PC-3 (cell line): ENCODE data around the gene TBX3. TPM values are rescaled to one million over a fixed set of nuclear protein-coding genes. Genes with fewer than 3 reads are reported as not detected.
"Not testable (repeated sequence)": the region's sequence is repeated elsewhere in the genome, so short reads cannot be mapped to it uniquely, and the experiment has no call there.

Source experiments
- ATAC-seq: fragments of 200-7000 bp; cut with Tn5 transposase; 2 replicates; pipeline ENCODE4 v1.9.1; 2020; ENCODE audit warnings: mild to moderate bottlenecking, moderate library complexity
- BruUV-seq: library from RNA; stranded (reverse); fragments of 400-500 nt; replicated peaks from 2 replicates; lab custom pipeline; 2021; lab: Mats Ljungman, UMichigan
- CTCF ChIA-PET: fragments of 300-600 bp; sonication (Branson Sonifier 250); formaldehyde crosslinking; loops from one replicate; lab custom pipeline; 2022; ENCODE audit warnings: antibody characterized with exemption; lab: Charles Lee
- POLR2A ChIA-PET: fragments of 300-600 bp; sonication (Branson Sonifier 250); formaldehyde crosslinking; loops from one replicate; lab custom pipeline; 2022; ENCODE audit warnings: antibody characterized with exemption; ENCODE audit not compliant: unreplicated experiment; lab: Charles Lee
- DNase-seq: peaks from one replicate; pipeline ENCODE4 v3.0.0-alpha.2; 2015
- H2AFZ ChIP-seq: fragments of 300-600 bp; sonication (generic); 2 replicates; pipeline ENCODE4 v1.6.0; 2016; ENCODE audit warnings: antibody characterized with exemption, low read length
- H3F3A ChIP-seq: fragments of 300-600 bp; sonication (generic); one replicate; pipeline ENCODE4 v1.6.0; 2017; ENCODE audit warnings: antibody characterized with exemption, low read length, control low read depth, mild to moderate bottlenecking; ENCODE audit not compliant: unreplicated experiment
- H3K27ac ChIP-seq: fragments of 300-600 bp; sonication (generic); 2 replicates; pipeline ENCODE4 v1.5.1; 2016; ENCODE audit warnings: mild to moderate bottlenecking, low read length
- H3K27me3 ChIP-seq: fragments of 300-600 bp; sonication (generic); 2 replicates; pipeline ENCODE4 v1.6.1; 2016; ENCODE audit warnings: low read length, mixed read lengths
- H3K36me3 ChIP-seq: fragments of 300-600 bp; sonication (generic); 2 replicates; pipeline ENCODE4 v1.6.1; 2016; ENCODE audit warnings: low read depth, mixed run types, low read length, mixed read lengths
- H3K4me1 ChIP-seq: fragments of 300-600 bp; sonication (generic); 2 replicates; pipeline ENCODE4 v1.5.1; 2016; ENCODE audit warnings: low read length; ENCODE audit not compliant: insufficient read depth
- H3K4me2 ChIP-seq: fragments of 300-600 bp; sonication (generic); 2 replicates; pipeline ENCODE4 v1.6.0; 2016; ENCODE audit warnings: low read length
- H3K4me3 ChIP-seq: fragments of 300-600 bp; sonication (generic); 2 replicates; pipeline ENCODE4 v1.5.1; 2016; ENCODE audit warnings: mild to moderate bottlenecking, low read length, mixed read lengths
- H3K79me2 ChIP-seq: fragments of 300-600 bp; sonication (generic); 2 replicates; pipeline ENCODE4 v1.6.1; 2017; ENCODE audit warnings: low read length, mixed read lengths
- H3K9ac ChIP-seq: fragments of 300-600 bp; sonication (generic); 2 replicates; pipeline ENCODE4 v1.6.0; 2016; ENCODE audit warnings: mild to moderate bottlenecking, low read length
- H3K9me2 ChIP-seq: fragments of 300-600 bp; sonication (generic); replicated peaks from 2 replicates; pipeline ENCODE4 v1.6.1; 2016; ENCODE audit warnings: mixed run types, low read length, mixed read lengths
- H3K9me3 ChIP-seq: fragments of 300-600 bp; sonication (generic); 2 replicates; pipeline ENCODE4 v1.6.1; 2016; ENCODE audit warnings: low read length, mixed read lengths
- H4K20me1 ChIP-seq: fragments of 300-600 bp; sonication (generic); 2 replicates; pipeline ENCODE4 v1.6.1; 2016; ENCODE audit warnings: low read length, mixed read lengths
- CTCF ChIP-seq: fragments of 300-600 bp; sonication (generic); conservative IDR thresholded peaks from 2 replicates; pipeline ENCODE4 v1.5.1; 2017; ENCODE audit warnings: antibody characterized with exemption, low read depth, mild to moderate bottlenecking, low read length
- EZH2 ChIP-seq: fragments of 300-600 bp; sonication (generic); IDR thresholded peaks from one replicate; pipeline ENCODE4 v1.6.1; 2017; ENCODE audit warnings: antibody characterized with exemption, mild to moderate bottlenecking, low read length; ENCODE audit not compliant: unreplicated experiment
- EZH2phosphoT487 ChIP-seq: fragments of 300-600 bp; sonication (generic); IDR thresholded peaks from 2 replicates; pipeline ENCODE4 v1.6.1; 2018; ENCODE audit warnings: mild to moderate bottlenecking, antibody characterized with exemption, low read length, borderline replicate concordance
- intact Hi-C: fragments of 100-400 bp; cut with micrococcal nuclease; formaldehyde crosslinking; loops from 2 replicates; pipeline ENCODE4 v1.9.0; 2023
- total RNA-seq: library from RNA; depleted of rRNA; stranded (reverse); fragments of >200 nt; gene quantifications from 2 replicates; pipeline ENCODE4 v1.2.3, GENCODE V29; 2014

The TBX3 gene
- total RNA-seq, 1 experiment from 2014 or later, result 89.4 TPM

GRCh38 chr12:114729731-114730130 is 45.8 kb upstream of the TBX3 start:
- CTCF ChIA-PET, result no interaction called here
- H2AFZ ChIP-seq, result no peak overlapping the region

GRCh38 chr12:114726092-114726710 is 42.2 kb upstream of the TBX3 start:
- no peaks in the 10 kb centered on the region for H3K4me1 ChIP-seq
- no peaks in the 10 kb centered on the region for H3K27me3 ChIP-seq
- no peak overlapping the region for H3K27ac ChIP-seq
- H4K20me1 ChIP-seq, result no peaks in the 10 kb centered on the region
- no peak overlapping the region for H2AFZ ChIP-seq
- H3K9me3 ChIP-seq, result no peaks in the 10 kb centered on the region
- no peaks in the 10 kb centered on the region for H3K79me2 ChIP-seq
- H3K4me3 ChIP-seq, result no peak overlapping the region
- TF ChIP-seq EZH2phosphoT487 (no peak), EZH2 (no peak), CTCF (no peak)
- DNase-seq, result no peak
- no peak overlapping the region for H3K4me2 ChIP-seq
- ChIA-PET POLR2A (interaction anchor here (0.8 kb wide), 1 partner anchor 569 kb away, joined by 5 read pairs; no protein-coding TSS in a partner anchor), CTCF (no interaction called here)
- BruUV-seq, result no TSS peak
- H3K9ac ChIP-seq, result no peak overlapping the region
- H3K36me3 ChIP-seq, result no peaks in the 10 kb centered on the region
- H3K9me2 ChIP-seq, result no peaks in the 10 kb centered on the region
- no peaks in the 10 kb centered on the region for H3F3A ChIP-seq
- ATAC-seq, result no peak
- intact Hi-C loops, result no loop called here

More at GRCh38 chr12:114729731-114730130, 45.8 kb upstream of the TBX3 start:
- POLR2A ChIA-PET, result interaction anchor here (0.5 kb wide), 1 partner anchor 54 kb away, joined by 8 read pairs; no protein-coding TSS in a partner anchor
- no peaks in the 10 kb centered on the region for H3K79me2 ChIP-seq
- H3K9ac ChIP-seq, result no peak overlapping the region
- H3K9me2 ChIP-seq, result no peaks in the 10 kb centered on the region
- TF ChIP-seq EZH2 (no peak), CTCF (no peak), EZH2phosphoT487 (no peak)
- BruUV-seq, result no TSS peak
- H3K4me3 ChIP-seq, result no peak overlapping the region
- H3K4me2 ChIP-seq, result no peak overlapping the region
- no peaks in the 10 kb centered on the region for H3F3A ChIP-seq
- no peak overlapping the region for H3K27ac ChIP-seq
- no peaks in the 10 kb centered on the region for H3K4me1 ChIP-seq
- peak; percentile 47 for DNase-seq
- no peaks in the 10 kb centered on the region for H3K36me3 ChIP-seq
- intact Hi-C loops, result no loop called here
- H3K27me3 ChIP-seq, result no peaks in the 10 kb centered on the region
- peak; percentile 57; the same call in 1 of the 2 replicates for ATAC-seq
- H3K9me3 ChIP-seq, result no peaks in the 10 kb centered on the region
- no peaks in the 10 kb centered on the region for H4K20me1 ChIP-seq

GRCh38 chr12:114722176-114722575 is 38.2 kb upstream of the TBX3 start:
- intact Hi-C loops, H3K9ac ChIP-seq, H3K36me3 ChIP-seq, H4K20me1 ChIP-seq, H3K27me3 ChIP-seq, H3K79me2 ChIP-seq, H3K4me3 ChIP-seq, H3F3A ChIP-seq, H3K9me3 ChIP-seq, POLR2A ChIA-PET, ATAC-seq, H3K4me2 ChIP-seq, H2AFZ ChIP-seq, BruUV-seq, CTCF ChIA-PET, H3K9me2 ChIP-seq, DNase-seq, H3K4me1 ChIP-seq, H3K27ac ChIP-seq: not testable (repeated sequence)
